ENCODE results near the gene ISCA2. TPM values are rescaled to one million over a fixed set of nuclear protein-coding genes. Genes with fewer than 3 reads are reported as not detected.

The ISCA2 gene
- total and polyA plus RNA-seq, 9 of the 15 experiments (the other 6 are each of a cell fraction or from before 2014, with no cell fraction given): 5.0 to 36.7 (median 18.1) TPM

GRCh38 chr14:74459289-74459946 lies 34.1 kb upstream of the ISCA2 start (continued):
- peak; percentile 57 to 64 (median 63) for TF ChIP-seq CTCF (IDR thresholded peaks at IDR 0.05 in 2 of 3, conservative IDR thresholded peaks at IDR 0.05 in 1 of 3; ENCODE audit: insufficient read depth in 2 of 3, low read depth in 1 of 3, low read length in 3 of 3)

- H3K4me1 ChIP-seq (replicated peaks in 1 of 2; ENCODE audit: control insufficient read depth in 2 of 2, insufficient read depth in 2 of 2, low read length in 2 of 2): no peaks in the 10 kb centered on the region; a peak in 1 of 5 replicates
- H3K9me1 ChIP-seq (ENCODE audit: control insufficient read depth, insufficient read depth, low read length): no peaks in the 10 kb centered on the region
- no peak overlapping the region for H3K27ac ChIP-seq (ENCODE audit: extremely low read depth, low read depth, low read length)
- 9% methylated on average over 5 of the region's 6 CpGs for WGBS (ENCODE audit: insufficient coverage, low coverage, missing lambda C conversion rate)
- no peaks in the 10 kb centered on the region; the same call in 1 of the 2 replicates for H4K20me1 ChIP-seq (replicated peaks; ENCODE audit: control insufficient read depth, insufficient read depth, low read length)
- no peak overlapping the region for H3K4me3 ChIP-seq
- BruUV-seq (replicated peaks): no TSS peak
- no peaks in the 10 kb centered on the region for H3K36me3 ChIP-seq (ENCODE audit: control insufficient read depth, insufficient read depth, low read length)
- no peak; the same call in 2 of the 3 replicates for ATAC-seq
- H3K9ac ChIP-seq (ENCODE audit: insufficient read depth in 1 of 2, low read depth in 2 of 2, low read length in 2 of 2): no peak overlapping the region
- CTCF ChIA-PET (ENCODE audit: low intra/inter-chr PET ratio): no interaction called here
- H2AFZ ChIP-seq (ENCODE audit: low read depth, low read length): no peak overlapping the region
- no peak overlapping the region for H3K4me2 ChIP-seq (ENCODE audit: insufficient read depth, low read length)
- no peak for DNase-seq (ENCODE audit: extremely low read depth in 1 of 4, low spot score in 3 of 4)
- POLR2A ChIA-PET: no interaction called here
- FAIRE-seq: no peak
- H3K9me3 ChIP-seq (replicated peaks; ENCODE audit: control insufficient read depth, insufficient read depth, low read depth, low read length): no peaks in the 10 kb centered on the region
- in situ Hi-C loops (cut with MboI) (no loop called here), intact Hi-C loops (cut with micrococcal nuclease) (loop anchor here (5.0 kb wide), 1 partner anchor 32 kb away; the partner anchor contains the start of genes ISCA2 and NPC2)
- peaks cover 7 to 71% of the 10 kb centered on the region in 2 experiments; a peak in 4 of 5 replicates for H3K27me3 ChIP-seq (ENCODE audit: control insufficient read depth in 2 of 2, insufficient read depth in 2 of 2, low read length in 2 of 2)
- no peak for TF ChIP-seq TBL1XR1 (IDR thresholded peaks at IDR 0.05; ENCODE audit: low read length in 2 of 2)
- no peak for TF ChIP-seq POLR3G (IDR thresholded peaks at IDR 0.05; ENCODE audit: extremely low read depth, insufficient read length, insufficient replicate concordance)
- no peak for TF ChIP-seq SMARCA4 (IDR thresholded peaks at IDR 0.05)
- H3K79me2 ChIP-seq (ENCODE audit: control insufficient read depth, insufficient read depth, low read length): no peaks in the 10 kb centered on the region
These were observed 33.6 kb upstream of the ISCA2 start for GRCh38 chr14:74459976-74460375.

Data from K562 (cell line).